Hematopoietic multipotent progenitor cell treated with erythropoietin and hydrocortisone succinate and interleukin-3 and kit ligand, for 17 days (in vitro differentiated cells): Measurements from ENCODE around the gene ZNF831.

Source experiments
- DNase-seq: peaks from one replicate; pipeline ENCODE4 v3.0.0-alpha.2; 2015; ENCODE audit warnings: low spot score

ZNF831 gene

GRCh38 chr20:59163631-59164530 lies at the start of gene ZNF831:
TSS of gene ZNF831 (plus strand) at chr20:59163821. CDS start at chr20:59191020, 27,199 bp downstream.
- DNase-seq: no peak

- no peak for DNase-seq
Observed at GRCh38 chr20:59117526-59117925, 46.1 kb upstream of the ZNF831 start.

DNA sequence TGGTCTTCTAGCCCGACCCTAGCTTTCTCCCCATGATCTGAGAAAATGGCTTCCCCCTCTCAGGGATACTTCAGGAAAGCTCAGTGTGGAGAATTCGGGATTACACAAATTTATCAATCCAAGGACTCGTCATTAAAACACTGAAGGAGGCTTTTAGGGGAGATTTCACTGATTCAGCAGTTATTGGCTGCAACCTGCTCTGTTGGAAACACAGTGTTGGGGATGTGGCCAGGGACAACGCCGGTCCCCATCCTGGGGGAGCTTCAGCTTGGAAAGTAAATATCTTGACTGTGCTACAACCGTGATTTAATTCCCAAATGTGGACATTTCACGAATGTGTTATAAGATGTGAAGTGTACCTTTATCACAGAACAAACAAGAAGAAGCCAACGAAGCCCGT lies 44.8 kb upstream of the ZNF831 start:
- DNase-seq: no peak

- DNase-seq: no peak
Observed at GRCh38 chr20:59120491-59120890, 43.1 kb upstream of the ZNF831 start.

DNA sequence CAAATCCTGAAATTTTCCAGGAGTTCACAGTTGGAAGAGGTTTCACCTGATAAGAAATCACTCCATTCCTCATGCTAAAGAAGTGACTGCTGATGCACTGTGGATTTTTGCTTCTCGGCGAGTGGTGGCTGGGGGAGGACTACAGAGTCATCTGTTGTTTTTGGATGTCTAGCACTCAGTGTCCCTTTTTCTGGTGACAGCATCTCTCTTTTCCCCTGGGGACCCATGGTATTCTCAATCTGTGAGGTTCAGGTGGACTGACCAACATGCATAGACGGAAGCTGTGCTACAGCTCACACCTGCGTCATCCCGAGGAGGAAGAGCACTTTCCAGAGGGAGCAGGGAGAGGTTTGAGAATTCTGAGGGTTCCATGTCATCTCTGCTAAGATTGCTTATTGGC lies 42.7 kb upstream of the ZNF831 start:
- DNase-seq: no peak

- DNase-seq: no peak
Observed at GRCh38 chr20:59121714-59122565, 41.7 kb upstream of the ZNF831 start.

DNA sequence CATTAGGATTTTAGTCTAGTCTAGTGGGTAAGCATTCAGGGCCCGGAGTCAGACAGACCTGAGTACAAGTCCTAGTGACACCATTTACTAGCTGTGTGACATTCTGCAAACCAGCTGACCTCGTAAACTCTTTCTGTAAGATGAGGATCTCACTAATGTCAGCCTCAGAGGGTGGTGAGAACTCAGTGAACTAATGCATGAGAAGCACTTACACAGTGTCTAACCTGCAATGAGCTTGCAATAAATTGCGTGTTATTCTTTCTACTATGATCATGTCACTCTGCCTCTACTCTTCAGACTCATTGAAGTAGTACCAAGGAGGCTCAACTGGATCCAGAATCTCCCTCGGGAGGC lies 41.1 kb upstream of the ZNF831 start:
- no peak for DNase-seq

DNA sequence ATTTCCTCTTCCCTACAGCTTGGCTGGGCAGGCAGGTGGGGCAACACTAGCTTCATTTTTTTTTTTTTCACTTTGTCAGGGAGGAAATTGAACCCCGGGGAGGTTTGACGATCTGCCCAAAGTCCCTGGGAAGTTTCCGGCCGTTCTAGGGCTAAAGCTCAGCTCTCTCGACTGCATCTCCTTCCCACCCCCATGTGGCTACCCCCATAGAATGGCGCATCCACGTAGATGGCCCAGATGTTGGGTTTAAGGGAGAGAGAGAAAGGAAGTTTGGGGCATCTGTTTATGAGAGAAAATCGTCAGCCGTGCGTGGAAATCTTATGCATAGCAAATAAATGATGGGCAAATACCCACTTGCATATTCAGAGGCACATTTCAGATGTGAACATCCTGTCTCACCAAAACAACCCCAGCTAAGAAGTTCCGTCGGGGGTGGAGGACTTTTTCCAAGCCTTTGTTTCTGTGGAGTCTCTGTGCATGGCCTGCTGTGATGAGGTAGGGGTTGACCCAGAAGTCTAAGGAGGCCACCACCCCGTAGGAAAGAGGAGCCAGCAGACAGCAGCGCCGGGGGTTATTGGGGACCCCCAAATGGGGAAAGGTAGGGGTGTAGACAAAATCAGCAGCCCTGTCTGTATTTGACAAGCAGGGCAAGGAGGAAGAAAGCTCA lies 40.5 kb upstream of the ZNF831 start:
- DNase-seq: no peak

DNA sequence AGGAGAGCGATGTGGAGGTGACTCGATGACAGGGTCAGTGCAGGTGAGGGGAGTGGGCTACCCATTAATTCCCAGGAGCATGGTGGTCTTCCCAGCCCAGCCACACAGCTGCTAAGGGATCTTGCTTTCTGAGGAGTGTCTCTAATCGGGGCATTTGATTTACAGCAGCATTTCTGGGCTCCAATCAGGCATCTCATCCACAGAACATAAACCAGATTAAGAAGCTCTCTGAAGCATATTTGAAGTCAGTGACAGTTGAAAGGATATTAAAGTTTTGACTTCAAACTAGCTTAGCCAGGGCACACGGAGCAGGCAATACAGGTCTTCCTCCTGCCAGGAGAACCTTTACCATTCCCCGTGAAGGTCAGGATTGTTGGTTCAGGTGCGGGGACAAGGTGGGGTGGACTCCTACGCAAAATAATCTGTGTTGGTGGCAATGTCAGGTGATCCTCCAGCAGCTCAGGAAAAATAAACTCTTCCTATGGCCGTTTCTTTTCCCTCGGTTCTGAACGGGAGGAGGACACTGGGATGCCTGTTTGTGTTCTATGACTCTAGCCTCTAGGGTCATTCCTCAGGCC lies 39.9 kb upstream of the ZNF831 start:
- DNase-seq: no peak

GRCh38 chr20:59124296-59125029 lies 39.2 kb upstream of the ZNF831 start:
- no peak for DNase-seq

GRCh38 chr20:59125332-59125731 lies 38.3 kb upstream of the ZNF831 start:
- DNase-seq: no peak

- DNase-seq: no peak
Observed at GRCh38 chr20:59125836-59126235, 37.8 kb upstream of the ZNF831 start.

- no peak for DNase-seq
Observed at GRCh38 chr20:59127839-59128238, 35.8 kb upstream of the ZNF831 start.

DNA sequence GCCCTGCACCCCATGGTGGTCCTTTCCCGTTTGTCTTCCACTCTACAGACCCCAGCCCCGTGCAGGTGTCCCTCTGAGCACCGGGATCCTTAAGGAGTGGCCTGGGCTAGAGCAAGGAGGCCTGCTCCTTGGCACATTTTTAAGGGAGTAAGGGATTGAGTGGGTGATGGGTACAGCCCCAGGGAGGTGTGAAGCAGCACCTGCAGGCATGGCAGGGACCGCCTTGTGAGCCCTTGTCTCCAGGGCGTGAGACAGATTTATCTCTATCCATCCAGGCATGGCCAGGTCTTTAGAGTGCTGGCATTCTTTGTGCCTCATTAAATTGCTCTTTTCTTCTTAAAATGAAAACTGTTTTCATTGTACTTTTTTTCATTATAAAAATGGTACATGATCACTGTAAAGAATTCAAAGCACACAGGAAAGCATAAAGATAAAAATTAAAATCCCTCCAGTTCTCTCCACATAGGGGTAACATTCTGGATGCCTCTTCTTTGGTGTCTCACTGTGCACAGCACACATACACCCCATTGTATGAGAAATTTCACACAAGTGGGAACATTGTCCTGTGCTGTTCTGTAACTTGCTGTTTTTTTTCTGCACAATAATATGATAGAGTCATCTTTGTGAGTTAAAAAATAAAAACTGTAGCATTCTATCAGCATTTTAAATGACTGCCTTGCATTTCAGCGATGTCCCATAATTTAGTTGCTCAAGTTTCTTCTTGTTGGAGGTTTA lies 31.9 kb upstream of the ZNF831 start:
- no peak for DNase-seq

GRCh38 chr20:59134182-59134581 lies 29.4 kb upstream of the ZNF831 start:
- no peak for DNase-seq

DNA sequence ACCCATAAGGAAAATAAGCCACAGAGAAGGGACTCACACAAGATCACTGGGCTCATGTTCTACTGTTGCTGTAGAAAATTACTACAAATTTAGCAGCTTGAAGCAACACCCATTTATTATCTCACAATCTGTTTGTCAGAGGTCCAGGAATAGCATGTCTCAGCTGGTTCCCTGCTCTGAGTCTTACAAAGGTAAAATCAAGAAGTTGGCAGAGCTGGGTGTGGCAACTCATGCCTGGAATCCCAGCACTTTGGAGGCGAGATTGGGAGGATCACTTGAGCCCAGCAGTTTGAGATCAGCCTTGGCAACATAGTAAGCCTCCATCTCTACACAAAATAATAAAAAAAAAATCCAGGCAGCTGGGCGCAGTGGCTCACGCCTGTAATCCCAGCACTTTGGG lies 28.5 kb upstream of the ZNF831 start:
- DNase-seq: no peak

DNA sequence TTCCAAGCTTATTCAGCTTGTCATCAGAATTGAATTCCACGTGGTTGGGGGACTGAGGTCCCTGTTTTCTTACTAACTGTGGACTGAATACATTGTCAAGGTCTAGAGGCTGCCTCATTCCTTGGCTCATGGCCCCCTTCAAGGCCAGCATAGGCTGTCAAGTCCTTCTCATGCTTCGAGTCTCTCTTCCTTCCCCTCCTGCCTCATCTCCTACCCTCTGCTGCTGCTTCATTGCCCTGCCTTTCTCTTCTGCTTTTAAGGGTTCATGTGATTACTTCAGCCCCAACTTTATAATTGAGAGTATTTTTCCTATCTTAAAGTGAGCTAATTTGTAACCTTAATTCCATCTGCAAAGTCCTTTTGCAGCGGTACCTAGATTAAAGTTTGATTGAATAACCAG lies 27.6 kb upstream of the ZNF831 start:
- DNase-seq: no peak

GRCh38 chr20:59137532-59137931 lies 26.1 kb upstream of the ZNF831 start:
- DNase-seq: no peak

GRCh38 chr20:59138114-59138748 lies 25.4 kb upstream of the ZNF831 start:
- DNase-seq: no peak

DNA sequence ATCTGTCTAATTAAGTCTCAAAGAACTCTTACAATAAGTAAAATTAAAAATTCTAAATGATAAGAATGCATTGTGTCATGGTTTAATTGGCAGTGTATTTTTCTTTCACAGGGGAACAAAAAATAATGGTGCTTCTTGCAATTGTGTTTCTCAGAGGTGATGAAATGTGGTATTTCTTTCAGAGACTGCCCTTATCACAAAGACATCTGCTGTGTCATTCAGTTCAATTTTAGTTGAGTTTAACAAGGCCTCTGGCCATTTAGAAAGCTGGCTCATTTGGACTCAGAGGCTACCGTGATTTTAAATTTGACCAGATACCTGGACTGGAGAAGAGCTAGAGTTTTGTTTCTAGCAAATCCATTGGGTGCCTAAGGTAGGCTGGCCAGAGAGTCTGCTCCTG lies 23.6 kb upstream of the ZNF831 start:
- no peak for DNase-seq
